Erythroblast (primary cell): Measurements from ENCODE around the gene PRKG1.

Experiments used
- GATA1 ChIP-seq: IDR thresholded peaks from 2 replicates; pipeline ENCODE4 v1.6.1; 2011; ENCODE audit warnings: low read depth, mild to moderate bottlenecking, control low read depth, low read length, moderate library complexity
- POLR2A ChIP-seq: IDR thresholded peaks from 2 replicates; pipeline ENCODE4 v1.6.1; 2011; ENCODE audit warnings: mild to moderate bottlenecking, low read length

GRCh38 chr10:51524041-51524440, 449.8 kb downstream of the PRKG1 start:
- TF ChIP-seq POLR2A: no peak
- no peak for TF ChIP-seq GATA1
